K562 (cell line): ENCODE data around the gene HS3ST5. TPM values are rescaled to one million over a fixed set of nuclear protein-coding genes. Genes with fewer than 3 reads are reported as not detected.

Experiments used
- ATAC-seq: fragments of 200-7000 bp; cut with Tn5 transposase; 3 replicates; pipeline ENCODE4 v1.9.1; 2020; ENCODE audit warnings: moderate library complexity
- BruUV-seq: library from RNA; stranded (reverse); fragments of 400-500 nt; replicated peaks from 2 replicates; lab custom pipeline; 2021; lab: Mats Ljungman, UMichigan
- CTCF ChIA-PET: fragments of 300-600 bp; formaldehyde crosslinking; extraction: SDS; loops from one replicate; lab custom pipeline; 2021; ENCODE audit warnings: low intra/inter-chr PET ratio; lab: Yijun Ruan, JAX
- POLR2A ChIA-PET: fragments of 300-600, 350-650 bp; sonication (Branson Sonifier 250); formaldehyde crosslinking; extraction: SDS; loops from one replicate; lab custom pipeline; 2021; ENCODE audit warnings: antibody characterized with exemption, inconsistent platforms; lab: Yijun Ruan, JAX
- DNase-seq, 4 experiments: peaks; one replicate each; pipeline versions ENCODE4 v3.0.0 to v3.0.0-alpha.2; 2011 to 2018; ENCODE audit warnings: low spot score in 3 of 4, mixed read lengths in 3 of 4; ENCODE audit errors: extremely low read depth in 1 of 4
- FAIRE-seq: peaks from 2 replicates; lab custom pipeline; 2011; peaks lifted over from hg19 to GRCh38; lab: Jason Lieb, UNC
- H2AFZ ChIP-seq: 2 replicates; pipeline ENCODE4 v1.6.0; 2011; ENCODE audit warnings: low read depth, low read length, control low read depth, inconsistent platforms
- H3K27ac ChIP-seq: fragments of 200-600 bp; 3 replicates; pipeline ENCODE4 v1.8.0; 2011; ENCODE audit warnings: low read depth, mild to moderate bottlenecking, control low read depth, inconsistent platforms, low read length, moderate library complexity, mixed read lengths; ENCODE audit errors: extremely low read depth
- H3K27me3 ChIP-seq, 2 experiments: fragments of 300-600 bp in 1 of 2; 2 replicates in 1 of 2; 3 replicates in 1 of 2; pipeline versions ENCODE4 v1.6.0 to v1.8.0; 2011; ENCODE audit warnings: inconsistent platforms in 2 of 2, low read length in 2 of 2, mild to moderate bottlenecking in 1 of 2, mixed read lengths in 1 of 2, moderate library complexity in 1 of 2; ENCODE audit not compliant: control insufficient read depth in 2 of 2, insufficient read depth in 2 of 2
- H3K36me3 ChIP-seq: fragments of 300-600 bp; 3 replicates; pipeline ENCODE4 v1.8.0; 2011; ENCODE audit warnings: mild to moderate bottlenecking, low read length, inconsistent platforms; ENCODE audit not compliant: control insufficient read depth, insufficient read depth
- H3K4me1 ChIP-seq, 2 experiments: fragments of 200-600 bp in 1 of 2; replicated peaks in 1 of 2; 2 replicates in 1 of 2; 3 replicates in 1 of 2; pipeline versions ENCODE4 v1.5.1 to v1.8.0; 2011; ENCODE audit warnings: inconsistent platforms in 2 of 2, low read length in 2 of 2, mild to moderate bottlenecking in 1 of 2, mixed read lengths in 1 of 2, moderate library complexity in 1 of 2; ENCODE audit not compliant: control insufficient read depth in 2 of 2, insufficient read depth in 2 of 2
- H3K4me2 ChIP-seq: 2 replicates; pipeline ENCODE4 v1.6.1; 2011; ENCODE audit warnings: low read length, control low read depth, inconsistent platforms, mixed read lengths; ENCODE audit not compliant: insufficient read depth
- H3K4me3 ChIP-seq: fragments of 200-600 bp; sonication (generic), shearing (Covaris generic); 2 replicates; pipeline ENCODE4 v1.5.1; 2016; ENCODE audit warnings: control low read depth, inconsistent platforms
- H3K79me2 ChIP-seq: fragments of 200-600 bp; 3 replicates; pipeline ENCODE4 v1.8.0; 2011; ENCODE audit warnings: low read length, inconsistent platforms; ENCODE audit not compliant: control insufficient read depth, insufficient read depth
- H3K9ac ChIP-seq, 2 experiments: 2 replicates each; pipeline versions ENCODE4 v1.6.0 to v1.6.1; 2011; ENCODE audit warnings: low read depth in 2 of 2, low read length in 2 of 2, control low read depth in 1 of 2, inconsistent platforms in 1 of 2, mild to moderate bottlenecking in 1 of 2, mixed read lengths in 1 of 2; ENCODE audit not compliant: insufficient read depth in 1 of 2
- H3K9me1 ChIP-seq: one replicate; pipeline ENCODE4 v1.6.0; 2011; ENCODE audit warnings: inconsistent platforms, mild to moderate bottlenecking, low read length, moderate library complexity; ENCODE audit not compliant: control insufficient read depth, insufficient read depth
- H3K9me3 ChIP-seq: replicated peaks from 2 replicates; pipeline ENCODE4 v1.5.1; 2011; ENCODE audit warnings: low read depth, low read length, inconsistent platforms; ENCODE audit not compliant: control insufficient read depth, insufficient read depth
- H4K20me1 ChIP-seq: replicated peaks from 2 replicates; pipeline ENCODE4 v1.6.1; 2011; ENCODE audit warnings: low read length, inconsistent platforms, mixed read lengths; ENCODE audit not compliant: control insufficient read depth, insufficient read depth
- ARNT ChIP-seq, 2 experiments: fragments of 450-650 bp; IDR thresholded peaks; 2 replicates each; pipeline ENCODE4 v1.6.1; 2016; ENCODE audit warnings: mild to moderate bottlenecking in 1 of 2
- BRF1 ChIP-seq: IDR thresholded peaks from 3 replicates; pipeline ENCODE4 v1.6.1; 2011; ENCODE audit warnings: borderline replicate concordance, mild to moderate bottlenecking; ENCODE audit not compliant: insufficient read length; ENCODE audit errors: extremely low read depth
- ETV5 ChIP-seq: sonication (generic); formaldehyde crosslinking; IDR thresholded peaks from 2 replicates; pipeline ENCODE4 v1.4.0; 2020; ENCODE audit warnings: low read depth, mild to moderate bottlenecking, missing genetic modification reagents
- FOXK2 ChIP-seq, 2 experiments: fragments of 450-650 bp; IDR thresholded peaks in 1 of 2; conservative IDR thresholded peaks in 1 of 2; 2 replicates each; pipeline ENCODE4 v1.6.1; 2016; ENCODE audit warnings: low read depth in 2 of 2, mild to moderate bottlenecking in 1 of 2
- HCFC1 ChIP-seq: IDR thresholded peaks from 2 replicates; pipeline ENCODE4 v1.6.1; 2012; ENCODE audit warnings: low read depth, low read length, improper control_type of control experiment
- HNRNPLL ChIP-seq: fragments of 200-400 bp; formaldehyde crosslinking; IDR thresholded peaks from 2 replicates; pipeline ENCODE4 v1.6.1; 2017; ENCODE audit warnings: low read length, low read depth, mild to moderate bottlenecking; ENCODE audit not compliant: poor library complexity, severe bottlenecking
- HOXB6 ChIP-seq: fragments of 250-450 bp; sonication (Bioruptor Pico); IDR thresholded peaks from 2 replicates; pipeline ENCODE4 v1.5.1; 2022; ENCODE audit warnings: mild to moderate bottlenecking, borderline replicate concordance
- L3MBTL2 ChIP-seq: fragments of 450-650 bp; IDR thresholded peaks from 2 replicates; pipeline ENCODE4 v1.6.1; 2016; ENCODE audit warnings: mild to moderate bottlenecking, moderate library complexity
- MCM3 ChIP-seq: fragments of 450-650 bp; IDR thresholded peaks from 2 replicates; pipeline ENCODE4 v1.6.1; 2016
- ZNF431 ChIP-seq: sonication (generic); formaldehyde crosslinking; IDR thresholded peaks from 2 replicates; pipeline ENCODE4 v1.8.0; 2022; ENCODE audit warnings: mild to moderate bottlenecking, missing genetic modification reagents
- ZNF561 ChIP-seq: fragments of 450-650 bp; formaldehyde crosslinking; conservative IDR thresholded peaks from 2 replicates; pipeline ENCODE4 v1.4.0; 2020; ENCODE audit warnings: mild to moderate bottlenecking, moderate library complexity
- ZNF764 ChIP-seq: fragments of 250-450 bp; sonication (Bioruptor Pico); IDR thresholded peaks from 2 replicates; pipeline ENCODE4 v1.4.0; 2020; ENCODE audit warnings: low read depth, mild to moderate bottlenecking, moderate library complexity
- ZSCAN29 ChIP-seq: fragments of 450-650 bp; IDR thresholded peaks from 2 replicates; pipeline ENCODE4 v1.6.1; 2017
- WGBS: fragments of 100-300 bp; shearing (Covaris generic); methylation state at CpG from one replicate; pipeline ENCODE4 v1.1.6; 2016; ENCODE audit warnings: low coverage, mixed read lengths; ENCODE audit not compliant: insufficient coverage; ENCODE audit errors: missing lambda C conversion rate; 5-methylcytosine and 5-hydroxymethylcytosine counted together
- in situ Hi-C: fragments of 300-500 bp; cut with MboI; formaldehyde crosslinking; loops from 4 replicates; pipeline ENCODE4 v1.15.0; 2018; ENCODE audit warnings: inconsistent platforms, mixed read lengths
- intact Hi-C: fragments of 100-400 bp; cut with micrococcal nuclease; formaldehyde crosslinking; loops from 2 replicates; pipeline ENCODE4 v1.14.2; 2022
- polyA plus RNA-seq, 8 experiments: library from polyadenylated mRNA; depleted of rRNA in 4 of 8; stranded (reverse) in 5 of 8; unstranded in 3 of 8; fragments of >200 nt; fragmentation: Nextera tagmentation in 2 of 8; fragmentation: Illumina TruSeq in 1 of 8; extraction: Ambion mirVana in 2 of 8; extraction: Trizol in 1 of 8; gene quantifications; 2 replicates each; pipeline versions ENCODE4 v1.2.1 to v1.2.3, GENCODE V29; 2011 to 2014; ENCODE audit warnings: inconsistent platforms in 1 of 8, missing spikeins in 1 of 8
- total RNA-seq, 7 experiments: library from RNA; depleted of rRNA in 6 of 7; stranded (reverse); fragments of >200 nt in 6 of 7; fragmentation: Illumina TruSeq in 2 of 7; extraction: Trizol in 2 of 7; gene quantifications; 2 replicates each; pipeline versions ENCODE4 v1.2.1 to v1.2.3, GENCODE V29; 2011 to 2021; ENCODE audit warnings: low replicate concordance in 1 of 7

Gene HS3ST5
- total and polyA plus RNA-seq, 9 of the 15 experiments (the other 6 are each of a cell fraction or from before 2014, with no cell fraction given): not detected

GRCh38 chr6:114024746-114025145 lies 318.1 kb downstream of the HS3ST5 start:
- intact Hi-C loops (no loop called here), in situ Hi-C loops (no loop called here)
- no peak for ATAC-seq
- Histone ChIP-seq H3K4me1 (peaks cover 0 to 3% of the 10 kb centered on the region in 2 experiments; a peak in 1 of 5 replicates), H2AFZ (no peak overlapping the region), H3K9ac (no peak overlapping the region), H3K36me3 (no peaks in the 10 kb centered on the region), H4K20me1 (no peaks in the 10 kb centered on the region), H3K27me3 (peaks cover 2 to 8% of the 10 kb centered on the region in 2 experiments; a peak in 3 of 5 replicates), H3K79me2 (no peaks in the 10 kb centered on the region), H3K4me3 (no peak overlapping the region), H3K9me1 (no peaks in the 10 kb centered on the region), H3K9me3 (no peaks in the 10 kb centered on the region), H3K27ac (no peak overlapping the region), H3K4me2 (no peak overlapping the region)
- TF ChIP-seq ARNT (IDR thresholded peaks at IDR 0.05) (no peak), ZNF431 (CRISPR knock-in tag) (no peak), L3MBTL2 (no peak), HOXB6 (CRISPR knock-in tag) (no peak), FOXK2 (conservative IDR thresholded peaks at IDR 0.05 in 1 of 2, IDR thresholded peaks at IDR 0.05 in 1 of 2; ENCODE audit: low read depth in 2 of 2) (no peak), MCM3 (no peak), ZNF561 (CRISPR knock-in tag) (no peak), HCFC1 (no peak), ZNF764 (CRISPR knock-in tag) (no peak), ETV5 (CRISPR knock-in tag) (no peak), ZSCAN29 (no peak), BRF1 (no peak), HNRNPLL (no peak)
- BruUV-seq: no TSS peak
- FAIRE-seq: no peak
- ChIA-PET POLR2A (no interaction called here), CTCF (no interaction called here)
- under 1% methylated on average over 6 of the region's 6 CpGs for WGBS
- DNase-seq: no peak
